Body of pancreas (tissue), 4 donors: ENCODE data around the gene ASIC3.

Experiments used
- CTCF ChIP-seq, 7 experiments: fragments of 450-650 bp in 4 of 7; fragments of 200-600 bp in 3 of 7; sonication (generic) in 3 of 7; IDR thresholded peaks; one replicate each; pipeline ENCODE4 v1.5.1; 2016 to 2019; ENCODE audit warnings: antibody characterized with exemption in 7 of 7
- POLR2A ChIP-seq, 3 donors: fragments of 450-650 bp; IDR thresholded peaks; one replicate each; pipeline ENCODE4 v1.6.1; 2016; ENCODE audit warnings: antibody characterized with exemption in 3 of 3, mild to moderate bottlenecking in 2 of 3

GRCh38 chr7:151017953-151018420, 30.3 kb upstream of the ASIC3 start:
- TF ChIP-seq CTCF (IDR thresholded peaks at IDR 0.05) (peak; percentile 66 to 84 (median 79)), POLR2A (IDR thresholded peaks at IDR 0.05) (no peak)
